NK-92 treated with Interleukin-12 subunit alpha and Interleukin-12 subunit beta, amount 100 ng/mL, for 24 hours (cell line): ENCODE measurements around the gene KRT82.
"Not testable (repeated sequence)": the region's sequence is repeated elsewhere in the genome, so short reads cannot be mapped to it uniquely, and the experiment has no call there.

Experiments
- DNase-seq: peaks from one replicate; lab custom pipeline; 2025; lab: John Stamatoyannopoulos, UW

KRT82 gene

DNA sequence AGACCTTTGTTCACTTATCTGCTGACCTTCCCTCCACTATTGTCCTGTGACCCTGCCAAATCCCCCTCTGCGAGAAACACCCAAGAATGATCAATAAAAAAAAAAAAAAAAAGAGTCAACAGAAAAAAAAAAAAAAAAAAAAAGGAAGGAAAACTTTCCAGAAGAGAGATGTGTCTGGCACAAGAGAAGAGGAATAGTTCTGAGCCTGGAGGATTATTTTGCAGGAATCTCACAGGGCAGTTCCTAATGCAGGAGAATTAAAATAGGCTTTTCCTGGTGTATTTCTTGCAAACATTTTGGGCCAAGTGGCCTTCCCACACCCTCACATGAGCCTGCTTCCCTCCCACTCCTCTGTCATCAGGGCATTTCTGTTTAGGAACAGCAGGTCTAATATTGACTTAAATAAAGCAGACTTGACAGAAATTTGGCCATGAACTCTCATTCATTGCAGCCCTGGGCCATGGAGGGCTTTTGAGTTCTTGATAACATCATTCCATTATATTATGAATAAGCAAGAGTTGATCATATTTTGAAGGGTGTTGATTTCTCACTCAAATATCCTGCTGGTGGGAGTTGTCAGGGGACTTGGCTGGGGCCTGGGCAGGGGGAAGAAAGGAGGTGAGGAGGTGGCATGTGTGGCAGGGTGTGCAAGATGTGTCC, 4.6 kb upstream of the KRT82 start:
- DNase-seq: not testable (repeated sequence)

DNA sequence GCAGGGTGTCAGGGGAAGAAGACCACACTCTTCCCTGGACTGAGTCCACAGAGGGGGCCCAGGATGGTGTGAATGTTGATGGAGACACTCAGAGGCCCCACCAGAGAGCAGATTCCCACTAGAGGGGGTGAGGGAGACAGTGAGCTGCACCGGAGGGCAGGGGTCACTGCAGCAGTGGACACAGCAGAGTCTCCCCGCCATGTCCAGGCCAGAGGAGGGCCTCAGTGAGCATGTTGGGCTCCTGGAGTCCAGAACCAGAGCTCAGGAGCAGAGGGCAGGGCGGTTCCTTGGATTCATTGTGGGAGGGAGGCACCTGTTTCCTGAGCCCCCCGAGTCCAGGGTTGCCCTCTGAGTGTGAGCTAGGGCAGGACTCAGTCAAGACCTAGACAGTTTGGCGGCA, 1.8 kb upstream of the KRT82 start:
- no peak for DNase-seq

DNA sequence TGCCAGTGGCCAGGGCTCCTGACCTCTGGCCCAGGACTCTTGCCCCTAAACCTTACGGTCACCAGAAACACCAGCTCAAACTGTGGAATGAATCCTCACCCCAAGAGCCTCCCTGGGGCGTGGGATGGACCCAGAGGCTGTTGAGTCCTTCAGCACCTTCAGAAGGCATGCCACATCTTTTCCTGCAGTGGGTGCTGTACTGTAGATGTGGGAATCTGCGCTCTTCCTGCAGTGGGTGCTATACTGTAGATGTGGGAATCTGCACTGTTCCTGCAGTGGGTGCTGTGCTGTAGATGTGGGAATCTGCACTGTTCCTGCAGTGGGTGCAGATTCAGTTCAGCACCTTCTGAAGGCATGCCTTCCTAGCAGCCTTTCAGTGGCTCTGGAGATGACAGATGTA, 1.2 kb downstream of the KRT82 start:
- no peak for DNase-seq

DNA sequence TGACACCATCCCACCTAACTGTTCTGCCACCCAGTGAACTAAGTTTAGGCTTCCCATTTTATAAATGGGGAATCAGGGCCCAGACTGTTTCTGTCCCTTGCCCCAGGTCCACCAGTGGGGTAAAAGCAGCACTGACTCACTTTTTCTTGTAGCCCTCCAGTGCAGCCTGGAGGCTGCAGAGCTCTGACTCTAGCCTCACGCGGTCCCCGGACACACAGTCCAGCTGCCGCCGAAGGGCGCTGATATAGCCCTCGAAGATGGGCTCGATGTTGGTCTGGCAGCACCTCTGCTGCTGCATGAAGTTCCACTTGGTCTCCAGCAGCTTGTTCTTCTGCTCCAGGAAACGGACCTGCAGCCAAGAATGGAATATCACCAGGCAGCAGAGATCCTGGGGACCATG, 2.6 kb downstream of the KRT82 start:
- no peak for DNase-seq

DNA sequence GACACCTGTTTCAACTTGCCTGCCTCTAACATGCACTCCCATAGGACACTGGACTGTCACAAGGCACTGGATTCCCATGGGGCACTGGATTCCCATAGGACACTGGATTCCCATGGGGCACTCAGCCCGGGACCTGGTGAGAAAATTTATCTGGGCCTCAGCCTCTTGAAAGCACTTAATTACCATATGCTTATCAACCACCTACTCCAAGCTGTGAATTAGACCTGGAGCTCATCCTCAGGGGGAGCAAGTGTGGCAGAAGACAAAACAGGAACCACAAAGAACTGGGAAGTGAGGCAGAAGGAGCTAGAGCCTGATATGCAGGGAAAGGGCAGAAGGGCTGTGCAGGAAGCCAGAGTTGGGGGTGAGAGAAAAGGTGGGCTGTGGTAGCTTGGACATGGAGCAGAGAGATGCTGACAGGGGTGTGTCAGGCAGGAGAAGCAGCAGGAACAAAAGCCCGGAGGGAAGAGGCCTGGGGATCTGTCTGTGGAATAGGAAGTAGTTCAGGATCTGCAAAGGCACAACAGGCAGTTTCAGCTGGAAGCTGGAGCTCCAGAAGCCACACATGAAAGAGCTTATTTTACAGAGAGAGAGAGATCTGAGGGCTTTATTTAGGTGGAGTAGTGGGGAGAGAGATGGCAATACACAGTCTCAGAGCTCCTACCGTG, 3.1 kb downstream of the KRT82 start:
- no peak for DNase-seq

DNA sequence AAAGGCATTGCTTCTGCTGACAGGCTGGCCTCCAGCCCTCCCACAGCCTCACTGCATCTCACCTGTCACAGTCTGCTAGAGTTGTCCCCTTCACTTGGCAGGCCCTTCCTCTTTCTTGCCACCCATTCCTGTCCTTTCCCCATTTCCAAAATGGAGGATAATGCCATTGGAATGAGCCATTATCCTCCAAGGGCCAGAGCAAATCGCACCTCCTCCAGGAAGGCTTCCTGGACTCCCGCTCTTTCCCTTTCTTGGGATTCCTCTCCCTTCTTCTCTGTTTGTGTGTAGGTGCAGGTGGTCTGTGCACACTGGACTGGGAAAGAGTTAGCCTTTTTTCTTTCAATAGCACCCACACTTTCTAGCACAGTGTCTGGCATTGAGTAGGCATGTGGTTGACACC, 3.8 kb downstream of the KRT82 start:
- DNase-seq: no peak

DNA sequence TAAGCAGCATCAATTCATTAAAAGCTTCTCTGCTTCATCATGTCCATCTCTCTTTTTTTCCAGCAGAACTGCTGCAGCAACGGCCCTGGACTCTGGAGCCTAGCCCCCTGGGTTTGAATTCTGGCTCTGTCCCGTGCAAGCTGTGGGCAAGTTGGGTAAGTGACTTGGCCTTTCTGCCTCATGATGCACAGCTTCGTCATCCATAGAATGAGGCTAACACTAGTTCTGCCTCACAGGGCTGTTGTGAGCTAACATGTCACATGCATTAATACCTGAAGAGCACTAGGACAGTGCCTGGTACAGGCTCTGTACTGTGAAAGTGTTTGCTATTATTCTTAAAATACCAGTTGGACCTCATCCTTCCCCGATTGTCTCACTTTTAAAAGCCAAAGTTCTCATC, 4.2 kb downstream of the KRT82 start:
- no peak for DNase-seq

DNA sequence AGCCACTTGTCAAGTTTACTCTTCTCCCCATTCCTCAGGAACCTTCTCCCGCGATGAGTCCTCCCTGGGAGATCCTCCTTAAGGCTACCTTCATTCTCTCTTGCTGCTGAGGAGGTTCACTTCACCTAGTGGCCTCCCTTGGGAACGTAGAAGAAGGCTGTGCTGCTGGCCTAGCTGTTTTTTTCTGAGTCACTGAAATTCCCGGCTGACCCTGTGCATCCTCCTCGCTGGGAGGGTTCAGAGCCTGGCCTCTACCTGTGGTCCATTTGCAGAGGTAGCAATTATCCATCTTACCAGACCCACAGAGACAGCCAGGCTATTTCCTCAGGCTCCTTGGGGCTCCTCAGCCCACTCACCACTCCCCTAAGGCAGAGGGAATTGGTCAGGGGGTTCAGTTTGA, 4.6 kb downstream of the KRT82 start:
- DNase-seq: no peak

DNA sequence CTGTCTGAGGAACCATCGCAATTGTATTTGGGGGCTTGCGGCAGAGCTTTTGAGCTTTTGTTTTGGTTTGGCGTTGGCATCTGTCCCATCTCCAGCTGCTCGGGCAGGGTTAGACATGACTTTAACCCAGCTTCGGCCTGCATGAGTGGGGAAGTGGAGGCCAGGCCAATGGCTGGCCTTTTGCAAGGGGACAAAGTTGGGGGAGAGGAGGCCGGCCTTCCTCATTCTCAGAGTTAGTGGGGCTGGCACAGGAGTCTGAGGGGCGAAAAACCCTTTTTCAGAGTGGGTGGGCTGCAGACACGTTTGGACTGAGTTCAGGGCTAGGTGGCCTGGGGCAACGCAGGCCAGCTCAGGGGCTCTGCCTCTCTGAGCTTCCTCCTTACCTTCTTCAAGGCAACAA, 5.2 kb downstream of the KRT82 start:
- DNase-seq: no peak

DNA sequence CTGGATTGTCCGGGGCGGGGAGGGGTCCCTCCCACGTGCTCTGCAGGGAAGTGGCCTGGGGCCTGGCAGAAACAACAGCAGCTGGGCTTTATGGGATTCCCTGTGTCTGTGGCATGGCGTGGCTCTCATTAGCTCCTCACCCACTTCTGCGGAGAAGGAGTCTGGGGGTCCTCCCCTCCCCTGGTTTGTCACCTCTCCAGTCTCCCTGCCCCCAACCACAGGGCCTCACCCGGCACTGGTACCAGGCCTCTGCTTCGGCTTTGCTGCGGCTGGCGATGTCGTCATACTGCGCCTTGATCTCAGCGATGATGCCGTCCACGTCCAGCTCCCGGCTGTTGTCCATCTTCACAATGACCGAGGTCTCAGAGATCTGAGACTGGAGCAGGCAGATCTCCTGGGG, 6.4 kb downstream of the KRT82 start:
- no peak for DNase-seq

DNA sequence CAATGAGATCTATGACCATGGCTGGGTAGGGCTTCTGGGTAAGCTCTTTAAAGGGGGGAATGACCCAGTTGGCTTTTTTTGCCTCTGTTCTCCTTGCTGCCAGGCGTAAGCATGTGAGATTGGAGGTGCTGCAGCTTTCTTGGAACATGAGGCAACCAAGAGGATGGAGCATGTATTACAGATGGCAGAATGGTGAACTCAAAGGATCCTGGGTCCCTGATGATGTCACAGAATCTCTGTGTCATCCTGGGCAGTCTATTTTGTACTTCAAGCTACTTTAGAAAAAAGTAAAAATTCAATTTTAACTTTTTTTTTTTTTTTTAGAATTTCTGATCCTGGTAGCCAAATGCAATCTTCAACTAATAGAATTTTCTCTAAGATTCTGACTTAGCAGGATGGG, 8.0 kb downstream of the KRT82 start:
- no peak for DNase-seq

DNA sequence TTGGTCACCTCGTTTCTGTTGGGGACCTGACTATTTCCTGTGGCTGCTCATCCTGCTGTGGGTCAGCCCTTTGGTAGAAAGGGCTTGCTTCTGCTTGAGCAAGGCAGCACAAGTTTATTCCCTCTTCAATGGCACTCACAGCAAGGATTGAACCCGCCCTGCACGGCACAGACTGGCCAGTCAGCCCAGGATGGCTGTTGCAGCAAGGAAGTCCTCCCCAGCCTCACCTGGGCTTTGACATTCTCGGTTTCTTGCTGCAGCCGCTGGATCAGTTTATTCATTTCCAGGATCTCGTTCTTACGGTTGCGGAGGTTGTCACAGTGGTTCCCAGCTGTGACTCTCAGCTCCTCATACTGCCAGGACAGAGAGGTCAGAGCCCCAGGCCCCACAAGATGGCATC, 9.5 kb downstream of the KRT82 start:
- no peak for DNase-seq

DNA sequence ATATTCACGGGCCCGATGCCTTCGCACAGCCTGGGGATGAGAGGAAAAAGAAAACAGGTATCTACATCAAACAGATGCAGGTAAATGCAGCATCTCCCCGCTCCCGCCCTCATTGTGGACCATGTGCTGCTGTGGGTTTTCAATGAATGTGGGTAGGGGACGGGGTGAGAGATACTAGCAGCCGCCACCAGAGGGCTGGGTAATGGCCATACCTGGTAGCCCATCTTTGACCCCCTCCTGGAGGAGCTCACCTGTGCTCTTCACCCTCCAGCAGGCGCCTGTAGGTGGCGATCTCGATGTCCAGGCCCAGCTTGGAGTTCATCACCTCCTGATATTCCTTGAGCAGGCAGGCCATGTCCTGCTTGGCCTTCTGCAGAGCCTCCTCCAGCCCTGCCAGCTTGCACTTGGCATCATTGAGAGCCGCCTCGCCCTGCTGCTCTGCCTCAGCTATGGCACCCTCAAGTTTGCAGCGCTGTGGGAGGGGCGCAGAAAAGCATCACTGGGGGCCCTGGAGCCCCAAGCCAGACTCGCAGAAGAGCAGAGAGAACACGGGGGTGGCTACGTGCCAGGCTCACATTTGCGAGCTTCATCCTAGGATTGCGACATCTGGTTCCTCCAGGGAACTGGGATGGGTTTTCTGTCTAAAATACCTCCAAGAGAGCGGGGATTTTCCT, 10.2 kb downstream of the KRT82 start:
- no peak for DNase-seq

DNA sequence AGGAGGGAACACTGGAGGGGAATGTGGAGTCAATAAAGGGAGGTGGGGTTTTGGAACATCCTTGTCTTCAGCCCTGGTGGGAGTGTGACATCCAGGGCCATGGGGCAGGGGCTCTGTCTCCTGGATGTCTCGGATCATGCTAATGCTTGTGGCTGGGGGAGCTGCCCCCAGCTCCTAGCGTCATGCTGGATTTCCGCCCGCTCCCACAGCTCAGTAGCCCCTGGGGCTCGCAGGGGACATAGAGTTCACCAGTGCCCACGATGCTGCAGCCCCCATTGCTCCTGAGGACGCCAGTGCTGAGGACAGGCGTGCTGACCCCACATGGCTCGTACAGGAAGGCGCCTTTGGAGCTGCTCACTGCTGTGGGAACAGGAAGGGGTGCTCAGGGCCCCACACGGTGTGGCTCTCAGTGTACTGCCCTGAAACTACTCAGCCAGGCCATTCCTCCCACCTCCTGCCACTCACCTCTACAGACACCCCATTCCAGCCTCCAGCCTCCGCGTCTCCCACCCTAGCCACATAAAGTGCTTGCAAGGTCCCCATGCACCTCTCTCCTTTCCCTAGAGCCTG, 11.2 kb downstream of the KRT82 start:
- DNase-seq: no peak

DNA sequence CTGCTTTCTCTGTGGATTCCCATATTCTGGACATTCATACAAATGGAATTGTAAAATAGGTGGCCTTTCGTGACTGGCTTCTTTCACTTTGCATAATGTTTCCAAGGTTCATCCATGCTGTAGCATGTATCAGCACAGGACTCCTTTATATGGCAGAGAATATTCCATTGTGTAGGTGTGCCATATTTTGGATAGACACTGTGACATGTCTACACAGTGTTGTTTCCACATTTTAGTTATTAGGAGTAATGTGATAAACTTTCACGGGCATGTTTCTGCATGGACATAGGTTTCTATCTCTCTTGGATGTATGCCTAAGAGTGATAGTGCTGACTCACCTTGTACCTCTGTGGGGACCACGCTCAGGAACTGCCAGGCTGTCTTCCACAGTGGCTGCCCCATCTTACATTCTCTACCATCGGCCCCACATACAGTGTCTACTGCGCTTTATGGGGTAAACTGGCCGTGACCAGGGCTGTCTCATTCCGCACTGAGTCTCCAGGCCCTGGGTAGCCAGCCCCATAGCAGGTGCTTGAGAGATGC, 13.6 kb downstream of the KRT82 start:
- DNase-seq: no peak

DNA sequence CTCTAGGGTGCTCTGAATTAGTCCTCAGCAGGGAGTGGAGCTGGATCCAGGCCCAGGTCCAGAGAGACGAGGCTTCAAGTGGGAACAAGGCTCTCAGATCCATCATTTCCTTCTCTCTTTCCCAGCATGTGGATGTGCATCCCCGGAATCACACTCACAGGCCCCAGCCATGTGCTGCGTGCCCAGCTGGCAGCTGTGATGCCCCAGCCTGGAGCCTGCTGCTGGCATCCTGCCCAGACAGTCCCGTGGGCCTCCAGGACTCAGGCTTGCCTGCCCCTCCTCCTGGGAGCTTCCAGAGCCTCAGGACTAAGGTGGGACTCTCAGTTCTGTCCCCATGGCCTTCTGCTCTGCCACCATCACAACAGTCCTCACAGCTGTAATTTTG, 14.5 kb downstream of the KRT82 start:
- no peak for DNase-seq

DNA sequence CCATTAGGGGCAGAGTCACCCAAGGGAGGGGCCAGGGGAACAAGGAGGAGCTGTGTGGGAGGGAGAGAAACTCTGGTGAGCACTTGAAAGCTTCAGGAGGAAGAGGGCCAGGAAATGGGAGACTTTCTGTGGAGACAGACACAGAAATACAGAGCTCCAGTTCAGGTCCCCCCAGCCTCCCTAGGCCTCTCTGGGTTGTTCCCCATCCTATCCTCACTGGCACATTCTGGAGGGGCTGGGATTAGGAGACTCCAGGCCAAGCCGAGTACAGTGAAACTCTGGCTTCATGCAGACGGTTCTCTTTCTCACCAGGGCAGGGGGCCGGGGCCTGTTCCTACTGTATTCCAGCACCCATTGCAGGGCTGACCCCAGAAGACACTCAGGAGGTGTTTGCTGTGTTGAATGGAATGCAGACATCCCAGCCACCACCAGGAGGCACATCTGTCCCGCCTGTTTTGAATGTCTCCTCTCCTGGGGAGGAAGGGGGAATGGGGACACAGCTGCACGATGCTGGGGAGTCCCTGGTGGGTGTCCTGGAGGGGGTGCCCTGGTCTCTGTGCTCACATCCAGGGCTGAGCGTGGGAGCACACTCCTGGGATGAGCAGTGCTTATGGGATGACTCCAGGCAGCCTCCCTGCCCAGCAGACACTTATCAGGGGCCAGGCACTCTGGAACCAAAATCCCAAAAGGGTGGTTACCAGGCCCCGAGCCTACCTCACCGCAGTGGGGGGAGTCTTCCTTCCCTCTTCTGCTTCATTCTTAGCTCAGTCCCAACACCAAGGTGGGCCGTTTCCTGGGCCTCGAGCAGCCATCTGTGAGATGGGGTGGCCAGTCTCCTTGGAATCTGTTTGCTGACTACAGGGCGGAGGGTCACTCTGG, 15.2 kb downstream of the KRT82 start:
- no peak for DNase-seq

DNA sequence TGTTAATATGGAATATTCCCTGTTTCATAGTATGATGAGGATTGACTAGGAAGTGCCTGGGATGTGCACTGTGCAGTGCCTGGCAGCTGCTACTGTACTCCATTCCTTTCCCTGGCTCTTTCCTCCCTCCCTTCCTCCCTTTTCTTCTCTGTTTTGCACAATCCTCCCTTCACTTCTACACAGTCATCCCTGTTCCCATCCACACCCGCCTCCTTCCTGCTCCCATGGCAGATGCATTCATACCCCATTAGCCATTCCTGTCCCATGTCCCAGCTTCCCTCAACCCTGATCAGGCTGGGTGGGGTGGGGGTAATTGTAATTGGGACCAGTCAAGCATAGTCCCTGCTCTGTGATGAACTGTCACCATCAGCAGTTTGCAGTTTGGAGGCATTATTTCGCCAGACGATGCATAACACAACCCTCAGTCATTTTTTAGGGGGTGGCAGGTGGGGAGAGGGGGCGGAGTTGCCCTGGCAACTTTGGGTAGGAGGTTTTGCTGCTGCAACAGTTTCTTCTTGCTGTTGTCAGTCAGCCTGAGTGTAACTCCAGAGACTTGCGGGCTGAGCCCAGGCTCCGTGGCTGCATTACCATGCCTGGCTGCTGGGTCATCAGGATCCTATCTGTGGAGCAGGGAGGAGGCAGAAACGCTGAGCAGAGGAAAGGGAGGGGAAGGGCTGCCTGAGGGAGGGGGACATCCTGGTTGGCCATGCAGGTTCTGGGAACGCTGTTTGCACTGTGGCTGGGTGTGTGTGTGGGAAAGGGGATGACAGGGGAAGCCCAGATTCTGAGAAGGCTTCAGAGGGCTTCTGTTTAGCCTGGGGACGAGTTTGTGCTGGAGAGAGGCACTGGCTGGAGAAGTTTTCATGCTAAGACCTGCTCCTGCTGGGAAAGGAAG, 16.6 kb downstream of the KRT82 start:
- DNase-seq: no peak

DNA sequence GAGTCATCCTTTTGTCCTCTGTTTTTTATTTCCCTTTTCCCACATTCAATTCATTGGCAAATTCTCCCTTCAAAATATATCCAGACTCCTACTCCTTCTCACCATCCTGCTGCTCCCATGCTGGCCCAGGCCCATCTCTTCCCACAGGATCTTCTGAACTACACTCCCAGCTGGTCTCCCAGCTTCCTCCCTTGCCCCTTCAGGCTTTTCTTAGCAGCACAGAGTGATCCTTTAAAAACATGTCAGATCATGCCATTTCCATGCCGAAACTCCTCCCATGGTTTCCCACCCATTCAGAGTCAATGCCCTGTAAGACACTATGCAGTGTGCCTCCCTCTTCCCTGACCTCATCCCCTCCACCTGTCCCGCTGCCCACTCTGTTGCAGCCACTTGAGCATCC, 18.3 kb downstream of the KRT82 start:
- DNase-seq: no peak

DNA sequence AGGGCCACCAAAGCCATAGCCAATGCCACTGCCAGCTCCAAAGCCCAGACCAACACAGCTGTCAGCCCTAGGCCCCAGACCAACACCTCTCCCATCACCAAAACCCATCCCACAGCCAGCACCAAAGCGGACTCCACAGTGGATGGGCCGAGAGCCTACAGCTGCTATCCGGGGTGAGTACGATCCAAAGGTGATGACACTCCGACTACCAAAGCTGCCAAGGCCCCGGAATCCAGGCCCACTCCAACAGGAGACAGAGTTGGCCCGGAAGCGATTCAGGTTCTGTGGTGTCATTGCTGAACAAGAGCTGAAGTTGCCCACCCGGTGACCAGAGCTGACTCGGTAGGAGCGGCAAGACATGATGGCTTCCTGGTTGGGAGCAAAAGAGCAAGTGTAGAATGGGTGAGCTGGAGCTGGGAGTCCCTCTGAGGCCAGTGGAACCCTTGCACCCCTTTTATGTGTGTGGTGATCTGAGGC, 20.9 kb downstream of the KRT82 start, which contains the start of gene KRT84:
TSS of gene KRT84 (minus strand) at position 427 of the 477 bp plus-strand sequence. CDS start at position 360, 67 bp downstream.
- no peak for DNase-seq

DNA sequence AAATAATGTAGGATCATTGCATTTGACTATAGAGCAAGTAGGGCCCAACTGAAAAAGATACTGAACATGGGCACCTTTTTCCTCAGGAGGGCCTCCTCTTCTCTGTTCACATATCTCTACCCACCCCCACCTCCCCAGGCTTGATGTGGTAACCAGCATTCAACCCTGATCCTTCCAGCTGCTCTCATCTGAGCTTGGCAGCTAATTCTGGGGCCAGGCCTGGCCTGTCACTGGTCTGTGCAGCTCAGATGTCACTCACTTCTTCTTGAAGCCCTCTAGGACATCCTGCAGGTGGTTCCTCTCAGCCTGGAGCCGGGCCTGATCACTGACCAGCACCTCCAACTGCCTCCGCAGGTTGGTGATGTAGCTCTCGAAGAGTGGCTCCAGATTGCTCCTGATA, 22.8 kb downstream of the KRT82 start:
- no peak for DNase-seq
